ENCODE measurements around the gene EEA1.

EEA1 gene

DNA sequence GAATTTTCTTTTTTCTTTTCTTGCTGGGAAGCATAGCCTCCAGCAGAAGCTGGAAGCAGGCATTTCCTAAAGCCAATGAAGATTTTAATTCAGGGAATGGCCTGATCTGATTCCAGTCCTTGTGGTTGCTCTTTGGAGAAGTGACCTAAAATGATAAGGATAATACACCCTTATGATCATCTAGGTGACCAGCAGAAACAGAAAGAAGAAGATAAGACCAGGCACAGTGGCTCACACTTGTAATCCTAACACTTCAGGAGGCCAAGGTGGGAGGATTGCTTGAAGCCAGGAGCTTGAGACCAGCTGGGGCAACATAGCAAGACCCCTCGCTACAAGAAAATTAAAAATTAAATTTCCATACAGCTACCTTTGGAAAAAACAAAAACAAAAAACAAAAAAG, 51.2 kb downstream of the EEA1 start:
- no peak for DNase-seq

DNA sequence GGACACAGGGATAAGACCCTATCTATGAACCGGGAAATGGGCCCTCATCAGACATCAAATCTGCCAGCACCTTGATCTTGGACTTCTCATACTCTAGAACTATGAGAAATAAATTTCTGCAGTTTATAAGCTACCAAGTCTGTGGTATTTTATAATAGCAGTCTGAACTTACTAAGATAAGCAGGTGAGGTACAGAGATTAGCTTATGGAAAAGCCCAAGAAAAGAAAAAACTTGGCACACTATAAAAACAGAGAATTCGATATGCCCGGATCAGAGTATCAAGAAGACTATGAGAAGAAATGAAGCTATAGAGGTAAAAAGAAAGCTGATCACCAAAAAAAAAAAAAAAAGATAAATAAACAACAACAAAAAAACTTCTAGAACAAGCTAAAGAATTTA, 52.6 kb downstream of the EEA1 start:
- DNase-seq, result no peak

DNA sequence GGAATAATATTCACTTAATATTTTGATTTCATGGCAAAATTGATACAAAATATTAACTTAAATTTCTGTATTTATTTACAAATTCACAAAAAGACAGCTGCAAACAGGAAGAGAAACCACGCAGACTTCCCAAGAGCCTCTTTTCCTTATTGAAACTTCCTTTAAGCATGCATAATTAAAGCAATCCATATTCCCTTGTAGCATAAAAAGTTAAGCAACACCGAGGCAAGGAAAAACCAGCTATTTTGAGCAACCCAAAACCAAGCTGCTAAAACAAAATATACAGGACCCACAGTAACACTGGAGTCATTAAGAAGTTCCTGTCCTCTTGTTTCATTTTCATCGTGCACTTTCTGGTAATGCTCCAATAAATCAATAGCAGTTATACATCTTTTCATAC, 58.0 kb downstream of the EEA1 start:
- DNase-seq, result no peak

DNA sequence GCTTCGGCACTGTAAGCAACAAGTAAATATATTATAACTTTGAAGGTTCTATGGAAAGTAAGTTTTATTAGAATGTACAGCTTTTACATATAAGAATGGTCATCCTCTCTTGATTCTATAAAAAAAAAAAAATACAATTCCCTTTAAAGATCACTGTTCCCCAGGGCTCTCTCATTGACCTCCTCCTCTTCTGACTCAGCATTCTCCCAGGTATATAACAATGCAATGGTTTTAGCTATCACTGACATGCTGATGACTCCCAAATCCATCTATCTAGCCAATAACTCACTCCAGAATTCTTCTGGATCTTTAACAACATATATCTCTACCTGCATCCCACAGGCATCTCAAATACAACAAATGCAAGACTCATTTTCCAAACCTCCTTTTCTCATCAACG, 62.7 kb downstream of the EEA1 start:
- no peak for DNase-seq

DNA sequence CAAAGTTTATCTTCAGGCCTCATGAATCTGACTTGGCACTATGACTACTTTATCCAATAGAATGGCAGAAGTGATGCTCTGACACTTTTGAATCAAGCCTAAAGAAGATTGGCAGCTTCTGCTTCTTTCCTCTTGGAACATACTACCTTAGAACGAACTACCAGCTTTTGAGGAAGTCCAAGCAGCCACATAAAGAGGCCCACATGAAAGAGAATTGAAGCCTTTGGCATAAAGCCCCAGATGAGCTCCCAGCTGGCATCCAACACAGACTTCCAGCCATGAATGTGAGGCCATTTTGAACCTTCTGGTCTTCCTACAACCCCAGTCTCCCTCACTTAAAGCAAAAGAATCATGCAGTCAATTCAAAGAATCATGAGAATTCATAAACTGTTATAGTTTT, 65.8 kb downstream of the EEA1 start:
- DNase-seq, result no peak

DNA sequence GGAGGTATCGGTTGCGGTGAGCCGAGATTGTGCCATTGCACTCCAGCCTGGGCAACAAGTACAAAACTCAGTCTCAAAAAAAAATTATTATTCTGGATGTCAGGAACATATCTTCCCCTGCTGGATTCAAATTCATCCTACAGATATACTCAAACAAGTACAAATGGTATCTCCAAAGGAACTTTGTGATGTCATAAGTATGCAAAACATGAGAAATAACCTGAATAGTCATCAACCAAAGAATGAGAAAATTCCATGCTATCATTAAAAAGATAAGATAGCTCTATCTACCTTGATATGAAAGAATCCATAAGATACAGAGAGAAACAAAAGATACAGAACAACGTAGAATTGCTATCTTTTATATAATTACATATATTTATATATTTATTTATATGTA, 67.7 kb downstream of the EEA1 start:
- DNase-seq, result no peak

DNA sequence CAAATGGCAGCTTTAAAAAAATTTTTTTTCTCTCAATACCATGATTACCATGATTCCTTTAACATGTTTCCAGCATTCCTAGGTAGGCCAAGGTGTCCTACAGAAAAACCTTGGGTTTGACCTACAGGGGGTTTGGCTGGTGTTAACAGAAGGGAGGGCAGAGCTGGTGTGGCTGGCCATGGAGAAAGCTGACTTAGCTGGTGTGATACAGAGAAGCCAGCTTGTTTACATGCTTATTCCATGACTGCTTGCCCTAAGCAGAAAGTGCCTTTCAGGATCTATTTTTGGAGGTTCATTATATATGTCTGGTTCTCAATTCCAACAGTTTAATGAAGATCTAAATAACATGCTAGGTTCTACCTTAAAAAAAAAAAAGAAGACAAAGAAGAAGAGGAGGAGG, 68.6 kb downstream of the EEA1 start:
- no peak for DNase-seq

DNA sequence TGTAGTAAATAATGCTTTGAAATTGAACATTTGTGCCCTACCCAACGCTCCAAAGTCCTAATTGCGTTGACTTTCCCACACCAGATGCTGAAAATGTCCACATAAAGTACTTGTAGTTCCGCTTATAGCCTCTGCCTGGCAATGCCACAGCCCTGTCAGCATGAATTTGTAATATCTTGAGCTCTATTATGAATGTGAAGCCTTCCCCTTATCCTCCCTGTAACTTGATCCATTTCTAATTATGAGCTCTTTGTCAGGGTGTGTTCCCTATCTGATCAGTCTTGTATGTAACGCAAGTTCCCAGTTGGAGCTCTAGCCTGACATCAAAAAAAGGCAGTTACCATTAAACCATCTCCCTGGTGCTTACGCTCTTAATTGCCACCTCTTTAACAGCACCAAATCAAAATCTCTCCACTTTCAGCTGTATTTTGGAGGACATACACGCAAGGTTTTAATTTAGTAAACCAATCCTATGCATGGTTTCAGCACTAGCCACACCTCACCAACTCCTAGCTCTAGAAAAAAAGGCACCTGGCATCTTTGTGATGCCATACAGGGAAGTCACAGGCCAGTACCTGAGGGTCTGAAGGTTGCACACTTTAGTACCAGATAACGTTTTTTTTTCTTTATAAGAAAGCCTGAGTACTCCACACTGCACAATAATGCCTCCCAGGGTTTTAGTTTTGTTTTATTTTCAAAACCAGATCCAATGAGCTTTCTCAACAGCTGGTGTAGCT, 69.3 kb downstream of the EEA1 start:
- DNase-seq, result peak; percentile 72 to 78

DNA sequence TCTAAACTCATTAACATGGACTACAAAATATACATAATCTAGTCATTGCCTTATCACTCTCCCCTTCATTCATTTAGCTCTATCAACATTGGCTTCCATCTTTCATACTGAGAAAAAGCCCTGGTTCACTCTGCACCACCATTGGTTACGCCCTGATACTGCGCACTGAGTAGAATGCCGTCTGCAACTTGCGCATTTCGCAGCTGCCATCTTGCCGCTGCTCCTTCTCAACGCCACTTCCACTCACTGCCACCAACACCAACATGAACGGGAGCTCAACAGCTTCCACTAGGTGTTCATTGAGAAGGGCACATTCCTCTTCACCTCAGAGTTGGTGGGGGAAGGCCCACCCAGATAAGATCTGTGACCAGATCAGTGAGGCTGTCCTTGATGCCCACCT, 71.3 kb downstream of the EEA1 start:
- no peak for DNase-seq

DNA sequence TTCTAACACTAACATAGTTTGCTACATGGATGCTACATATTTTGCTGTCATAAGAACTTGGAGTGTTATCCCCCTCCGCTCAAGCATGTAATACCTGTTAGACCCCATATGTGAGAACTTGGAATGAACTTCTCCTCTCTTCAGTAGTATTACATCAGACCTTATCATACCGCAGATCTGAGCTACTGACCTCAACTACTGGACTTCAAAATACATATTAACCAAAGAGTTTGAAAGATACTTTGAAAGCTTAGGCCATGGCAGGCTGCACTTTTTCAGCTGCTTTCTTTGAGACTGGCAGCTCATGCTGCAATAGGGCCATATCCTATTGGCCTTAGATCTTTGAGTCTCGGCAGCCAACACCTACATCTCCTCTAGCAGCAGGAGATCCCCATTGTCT, 74.8 kb downstream of the EEA1 start:
- no peak for DNase-seq

DNA sequence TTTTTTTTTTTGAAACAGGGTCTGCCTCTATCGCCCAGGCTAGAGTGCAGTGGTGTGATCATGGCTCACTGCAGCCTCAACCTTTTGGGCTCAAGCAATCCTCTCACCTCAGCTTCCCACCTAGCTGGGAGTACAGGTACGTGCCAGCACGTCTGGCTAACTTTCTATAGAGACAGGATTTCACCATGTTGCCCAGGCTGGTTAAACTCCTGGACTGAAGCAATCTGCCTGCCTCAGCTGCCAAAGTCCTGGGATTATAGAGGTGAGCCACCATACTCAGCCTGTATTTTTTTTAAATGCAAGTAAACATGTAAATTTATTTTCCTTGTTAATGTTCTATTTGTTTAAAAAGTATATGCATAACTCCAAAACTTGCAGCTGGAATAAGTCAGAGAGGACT, 80.4 kb downstream of the EEA1 start:
- DNase-seq, result no peak

DNA sequence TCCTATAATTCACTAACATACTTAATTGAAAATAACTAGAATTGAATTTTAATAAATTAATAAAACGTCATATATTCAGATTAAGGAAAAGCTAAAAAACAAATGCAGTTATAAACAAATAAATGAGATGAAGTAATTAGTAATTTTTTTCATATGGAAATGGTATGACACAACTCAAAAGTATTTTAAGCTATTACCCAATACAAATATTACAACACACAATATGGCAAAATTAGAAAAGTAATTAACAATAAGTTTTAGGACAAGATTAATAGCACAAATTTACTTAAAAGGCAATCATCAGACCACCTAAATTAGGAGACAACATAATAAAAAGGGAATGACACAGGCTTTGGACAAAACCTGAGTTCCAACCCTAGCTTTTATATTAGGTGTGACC, 81.7 kb downstream of the EEA1 start:
- DNase-seq, result no peak

DNA sequence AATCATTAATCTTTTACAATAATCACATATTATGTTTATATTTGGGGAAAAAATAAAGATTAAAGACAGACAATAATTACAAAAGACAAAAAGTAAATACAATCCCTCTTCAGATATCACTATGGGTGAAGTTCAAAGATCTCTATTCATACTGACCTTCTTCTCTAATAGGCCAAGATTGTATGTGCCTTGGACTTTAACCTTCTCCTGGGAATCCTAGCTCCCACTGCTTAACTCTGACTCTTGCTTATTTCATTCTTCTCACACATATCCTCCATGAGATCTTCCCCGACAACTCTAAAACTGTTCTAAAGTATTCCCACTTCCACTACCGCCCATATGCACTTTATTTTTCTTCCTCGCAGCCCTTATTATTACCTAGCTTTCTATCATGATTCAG, 83.8 kb downstream of the EEA1 start:
- no peak for DNase-seq

DNA sequence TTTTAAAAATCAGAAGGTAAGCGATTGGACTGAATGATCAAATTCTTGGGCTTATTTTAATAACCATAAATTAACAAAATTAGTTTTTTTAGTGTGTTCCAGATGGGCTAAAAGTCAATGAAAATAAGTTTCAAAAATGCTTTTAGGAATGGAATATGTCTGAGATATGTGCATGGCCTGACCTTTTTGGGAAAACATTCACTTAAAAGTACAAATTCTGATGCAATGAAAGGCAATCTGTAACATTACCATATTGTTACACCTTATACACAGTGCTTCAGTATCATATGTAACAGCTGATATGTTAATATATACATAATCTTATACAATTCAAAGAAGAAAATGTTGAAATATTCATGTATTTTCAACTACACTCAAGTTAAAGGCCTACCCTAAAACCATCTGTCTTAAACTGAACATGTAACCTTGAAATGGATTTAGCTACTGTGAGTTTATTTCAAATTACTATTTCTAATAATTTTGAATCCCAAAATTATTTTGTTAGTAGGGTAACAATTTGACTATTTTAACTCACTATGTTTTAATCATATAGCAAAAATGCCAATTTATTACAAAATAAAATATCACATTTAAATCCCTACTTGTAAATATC, 84.8 kb downstream of the EEA1 start:
- DNase-seq, result no peak

DNA sequence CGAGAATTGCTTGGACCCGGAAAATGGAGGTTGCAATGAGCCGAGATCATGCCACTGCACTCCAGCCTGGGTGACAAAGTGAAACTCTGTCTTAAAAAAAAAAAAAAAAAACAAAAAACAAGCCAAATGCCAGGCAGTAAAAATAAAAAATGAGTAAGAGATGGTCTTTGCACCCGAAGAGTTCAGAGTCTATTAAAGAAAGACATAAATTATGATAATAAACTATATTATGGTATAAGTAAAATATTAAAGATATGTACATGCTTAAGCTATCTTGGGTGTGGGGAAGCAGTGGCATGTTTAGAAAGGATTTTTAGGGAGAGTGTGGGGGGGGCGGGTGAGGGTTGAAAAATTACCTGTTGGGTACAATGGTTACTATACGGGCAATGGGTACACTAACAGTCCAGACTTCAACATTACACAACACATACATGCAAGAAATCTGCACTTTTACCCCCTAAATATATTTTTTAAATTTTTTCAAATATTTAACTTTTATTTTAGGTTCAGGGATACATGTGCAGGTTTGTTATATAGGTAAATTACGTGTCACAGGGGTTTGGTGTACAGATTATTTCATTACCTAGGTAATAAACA, 99.3 kb downstream of the EEA1 start:
- DNase-seq, result no peak

DNA sequence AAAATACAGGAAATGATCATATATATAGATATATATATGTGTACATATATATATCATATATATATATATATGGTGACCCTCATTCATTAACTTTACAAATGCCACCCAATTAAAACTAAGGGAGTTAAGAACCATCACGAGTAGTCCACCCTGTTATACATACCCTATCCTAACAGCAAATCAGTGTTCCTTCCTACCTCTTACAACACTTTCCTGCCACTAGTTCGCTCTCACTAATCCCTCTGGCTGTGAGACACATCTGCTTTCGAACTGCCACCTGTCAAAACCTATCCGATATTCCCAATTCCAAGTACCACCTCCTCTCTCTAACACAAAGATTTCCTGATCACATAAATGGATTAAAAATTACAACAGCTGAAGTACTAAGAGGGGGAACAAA, 100.5 kb downstream of the EEA1 start:
- no peak for DNase-seq

DNA sequence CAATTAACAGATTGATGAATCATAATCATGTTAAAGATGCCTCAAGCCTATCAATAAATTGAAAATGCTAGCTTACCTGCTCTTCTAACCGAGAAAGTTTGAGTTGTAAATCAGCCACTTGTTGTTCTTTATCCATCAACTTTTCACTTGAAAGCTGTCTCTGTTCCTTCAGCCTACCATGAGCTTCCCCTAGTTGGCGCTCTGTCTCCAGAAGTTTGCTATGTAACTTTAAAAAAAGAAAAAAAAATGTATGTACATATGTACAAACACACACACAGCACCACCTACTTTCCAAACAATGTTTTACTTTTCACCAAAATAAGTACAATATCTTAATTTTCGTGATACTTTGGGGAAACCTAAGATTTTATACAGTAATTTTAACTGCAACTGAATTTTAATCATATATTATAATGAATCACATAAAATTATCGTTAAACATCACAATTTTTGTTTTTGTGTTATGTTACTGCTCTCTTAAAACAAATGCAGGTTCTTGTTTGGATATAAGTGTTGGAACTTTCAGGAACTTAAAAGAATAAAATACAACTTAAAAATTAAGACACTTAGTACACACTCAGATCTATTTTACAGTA, 101.2 kb downstream of the EEA1 start:
- DNase-seq, result peak in 1 of 2 experiments; percentile 52

DNA sequence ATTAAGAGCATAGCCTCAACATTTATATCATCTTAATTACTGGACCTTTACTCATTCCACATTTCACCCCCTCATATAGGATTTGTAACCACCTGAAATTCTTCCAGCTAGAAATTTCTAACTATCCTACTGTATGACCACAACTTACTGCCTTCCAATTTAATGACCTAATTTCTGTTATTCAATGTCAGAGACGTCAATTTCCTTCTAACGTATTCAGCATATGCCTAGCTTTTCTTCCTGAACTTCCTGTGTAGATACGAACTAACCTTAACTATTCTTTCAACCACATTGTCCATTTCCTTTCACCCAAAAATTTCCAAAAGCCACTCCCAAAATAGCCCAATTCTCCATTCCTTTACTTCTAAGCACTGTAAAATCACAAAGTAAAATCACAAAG, 108.0 kb downstream of the EEA1 start:
- no peak for DNase-seq

DNA sequence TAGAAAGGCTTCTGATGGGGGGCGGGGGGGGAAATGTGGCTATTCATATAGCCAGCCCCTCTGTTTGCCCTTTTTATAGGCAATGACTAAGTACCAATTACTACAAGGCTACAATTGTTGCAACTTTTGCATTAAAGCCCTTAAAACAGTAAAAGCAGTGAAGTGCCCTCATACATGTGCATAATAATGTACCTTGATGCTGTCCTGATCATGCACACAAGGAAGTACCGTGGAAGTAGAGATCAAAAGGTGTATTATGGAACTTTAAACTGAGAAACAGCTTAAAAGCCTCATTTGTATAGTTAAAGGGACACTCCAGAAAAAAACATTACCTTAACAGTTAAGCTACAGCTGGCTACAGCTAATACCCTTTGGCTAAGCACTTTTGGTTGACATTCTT, 114.5 kb downstream of the EEA1 start:
- DNase-seq, result no peak

DNA sequence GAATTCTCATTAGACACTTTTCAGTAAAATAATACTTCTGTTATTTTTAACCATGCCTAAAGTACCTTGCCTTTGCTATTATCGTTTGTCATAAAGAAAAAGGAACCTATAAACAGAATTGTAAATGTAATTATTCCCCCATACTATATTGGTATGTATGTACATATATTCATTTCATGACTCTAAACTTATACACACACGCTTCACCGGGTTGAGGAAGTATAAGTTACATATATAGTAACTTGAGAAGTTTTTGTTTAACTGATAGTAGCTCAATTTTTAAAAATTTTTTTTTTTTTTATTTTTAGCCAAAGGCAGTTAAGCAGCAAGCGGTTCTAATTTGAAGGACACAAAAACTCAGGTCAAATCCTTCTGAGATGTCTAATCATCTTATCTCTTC, 118.7 kb downstream of the EEA1 start:
- DNase-seq, result no peak

DNA sequence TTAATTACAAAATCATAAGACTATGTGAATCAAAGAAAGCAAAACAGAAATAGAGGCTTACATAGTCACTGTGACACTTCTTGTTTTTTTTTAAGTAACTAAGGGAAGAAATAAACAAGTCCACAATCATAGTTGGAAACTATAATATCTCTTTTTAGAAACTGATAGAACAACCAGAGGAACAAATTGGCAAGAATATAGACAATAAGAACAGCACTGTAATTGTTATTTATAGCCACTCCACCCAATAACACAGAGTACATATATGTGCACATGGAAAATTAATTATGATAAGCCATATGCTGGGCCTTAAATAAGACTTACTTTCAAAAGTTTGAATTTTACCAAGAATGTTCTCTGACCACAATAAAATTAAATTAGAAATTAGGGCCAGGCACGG, 125.2 kb downstream of the EEA1 start:
- no peak for DNase-seq

DNA sequence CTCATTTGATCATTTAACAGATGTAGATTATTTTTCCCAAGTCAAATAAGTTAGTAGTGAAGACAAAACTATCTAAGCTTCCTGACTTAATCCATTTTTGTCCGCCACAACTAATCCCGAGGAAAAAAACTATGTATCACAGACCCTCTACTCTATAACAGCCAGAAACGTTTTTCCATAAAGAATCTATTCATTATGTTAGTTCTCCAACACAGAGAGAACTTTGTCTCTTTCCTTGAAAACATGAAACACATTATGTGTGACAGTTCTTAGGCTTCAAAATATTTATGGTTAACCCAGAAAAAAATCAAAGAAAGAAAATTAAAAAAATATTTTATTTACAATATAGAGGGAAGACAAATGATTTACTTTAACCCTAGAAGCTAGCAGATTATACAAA, 126.2 kb downstream of the EEA1 start:
- DNase-seq, result no peak

DNA sequence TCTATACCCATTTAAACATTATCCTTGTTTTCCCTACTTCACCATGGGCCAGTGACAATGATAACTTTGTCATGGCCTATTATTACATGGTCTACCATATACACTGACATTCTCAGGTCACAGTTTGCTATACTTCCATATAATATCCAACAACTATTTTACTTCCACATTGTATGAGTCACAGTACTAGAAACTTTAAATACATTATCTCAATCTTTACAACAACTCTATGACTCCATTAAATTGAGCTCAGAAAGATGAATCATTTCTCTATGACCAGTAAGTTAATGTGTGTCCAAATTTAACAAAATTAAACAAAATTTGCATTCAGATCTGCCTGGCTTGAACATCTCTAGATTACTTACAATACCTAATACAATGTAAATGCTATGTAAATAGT, 132.4 kb downstream of the EEA1 start:
- DNase-seq, result no peak

DNA sequence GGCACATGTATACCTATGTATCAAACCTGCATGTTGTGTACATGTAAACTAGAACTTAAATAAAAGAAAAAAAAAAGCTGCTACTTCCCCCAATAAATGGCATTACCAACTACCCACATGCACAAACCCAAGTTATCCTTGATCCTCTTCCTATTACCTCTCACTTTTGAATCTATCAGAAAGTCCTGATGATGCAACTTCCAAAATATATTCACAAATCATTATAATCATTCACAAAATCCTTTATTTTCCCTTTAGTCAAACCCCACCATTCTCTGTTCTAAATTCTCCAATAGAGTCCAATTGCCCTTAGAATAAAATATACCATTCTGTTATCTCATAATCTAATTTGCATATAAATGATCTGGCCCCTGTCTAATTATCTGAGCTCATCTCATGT, 134.3 kb downstream of the EEA1 start:
- DNase-seq, result no peak
